HG03175 (cell line): ENCODE results near the gene RNF149.
"Not testable (repeated sequence)": the region's sequence is repeated elsewhere in the genome, so short reads cannot be mapped to it uniquely, and the experiment has no call there.

Experiments used
- ATAC-seq: cut with Tn5 transposase; IDR thresholded peaks from one replicate; pipeline ENCODE4 v1.9.1; 2021; ENCODE audit warnings: mild to moderate bottlenecking, moderate library complexity; ENCODE audit not compliant: unreplicated experiment

RNF149 gene

DNA sequence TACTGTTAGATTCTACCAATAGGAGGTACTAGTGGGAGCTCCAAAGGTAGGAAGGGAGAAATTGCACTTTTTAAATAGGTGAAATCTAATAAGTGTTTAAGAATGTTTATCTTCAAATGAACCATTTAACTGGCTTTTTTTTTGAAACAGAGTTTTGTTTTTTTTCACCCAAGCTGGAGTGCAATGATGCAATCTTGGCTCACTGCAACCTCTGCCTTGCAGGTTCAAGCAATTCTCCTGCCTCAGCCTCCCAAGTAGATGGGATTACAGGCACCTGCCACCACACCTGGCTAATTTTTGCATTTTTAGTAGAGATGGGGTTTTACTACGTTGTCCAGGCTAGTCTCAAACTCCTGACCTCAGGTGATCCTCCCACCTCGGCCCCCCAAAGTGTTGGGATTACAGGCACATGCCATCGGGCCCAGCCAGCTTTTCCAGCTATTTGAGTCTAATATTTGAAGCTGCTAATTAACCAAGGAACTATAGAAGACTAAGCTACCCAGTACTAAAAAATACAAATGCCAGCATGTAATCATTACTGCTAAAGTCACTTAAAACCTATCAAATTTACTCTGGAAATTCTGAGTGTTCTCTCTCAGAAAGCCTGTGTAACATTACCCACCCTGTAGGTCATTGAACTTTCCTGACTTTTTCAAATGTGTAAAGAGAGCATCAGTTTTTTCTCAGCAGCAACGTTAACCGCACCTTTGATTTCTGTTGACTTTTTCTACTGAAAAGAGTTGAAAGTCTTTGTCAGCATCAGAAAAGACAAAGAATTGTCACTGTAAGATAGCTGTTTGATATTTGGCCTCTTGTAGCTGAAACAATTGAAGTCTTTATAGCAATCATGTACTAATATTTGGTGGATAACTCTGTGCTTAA lies 24.6 kb upstream of the RNF149 start:
- ATAC-seq: no peak

DNA sequence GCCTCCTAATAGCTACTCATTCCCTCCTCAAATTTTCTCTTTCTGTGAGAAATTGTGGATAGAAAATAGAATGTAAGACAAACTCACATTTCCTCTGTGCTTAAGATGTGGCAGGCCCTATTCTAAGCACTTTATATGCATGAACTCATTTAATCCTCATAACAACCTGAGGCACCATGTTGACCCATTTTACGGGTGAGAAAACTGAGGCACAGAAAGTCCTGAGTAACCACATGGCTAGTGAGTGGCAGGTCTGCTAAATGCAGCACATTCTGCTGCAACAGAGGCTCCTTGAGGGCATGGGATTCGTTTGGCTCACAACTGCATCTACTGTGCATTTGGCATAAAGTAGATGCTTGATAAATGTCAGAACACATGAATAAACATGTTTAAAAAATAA lies 22.7 kb upstream of the RNF149 start:
- ATAC-seq: no peak

DNA sequence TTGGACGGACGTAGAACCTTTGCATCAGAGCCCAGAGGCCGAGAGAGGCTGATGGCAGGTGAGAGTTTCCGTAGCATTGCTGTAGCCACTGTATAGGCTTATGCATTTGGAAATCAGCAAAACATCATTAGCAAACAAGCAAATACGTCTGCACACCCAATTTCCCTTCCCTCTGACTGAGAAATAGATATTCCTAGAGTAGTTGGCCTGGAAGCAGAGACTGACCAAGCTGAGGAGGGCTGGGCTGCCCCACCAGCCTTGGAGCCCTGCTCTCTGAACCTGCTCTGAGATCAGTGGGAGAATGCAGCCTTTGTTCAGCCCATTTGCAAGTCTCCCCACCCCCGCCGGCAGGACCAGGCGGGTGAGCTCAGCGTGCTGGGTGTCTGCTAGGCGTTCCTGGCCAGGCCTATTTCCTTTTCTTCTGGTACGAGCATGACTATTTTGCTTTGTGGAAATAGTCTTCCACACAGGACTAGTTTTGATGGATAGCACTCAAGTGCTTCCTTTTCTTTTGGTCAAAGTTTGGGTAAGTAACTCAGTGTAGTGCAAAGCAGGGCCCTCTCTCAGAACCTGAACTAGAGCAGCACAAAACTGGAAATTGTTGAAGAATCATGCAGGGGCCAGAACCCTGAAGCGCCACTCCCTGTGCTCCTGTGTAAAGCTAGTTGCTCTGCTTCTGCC lies 21.9 kb upstream of the RNF149 start:
- no peak for ATAC-seq

DNA sequence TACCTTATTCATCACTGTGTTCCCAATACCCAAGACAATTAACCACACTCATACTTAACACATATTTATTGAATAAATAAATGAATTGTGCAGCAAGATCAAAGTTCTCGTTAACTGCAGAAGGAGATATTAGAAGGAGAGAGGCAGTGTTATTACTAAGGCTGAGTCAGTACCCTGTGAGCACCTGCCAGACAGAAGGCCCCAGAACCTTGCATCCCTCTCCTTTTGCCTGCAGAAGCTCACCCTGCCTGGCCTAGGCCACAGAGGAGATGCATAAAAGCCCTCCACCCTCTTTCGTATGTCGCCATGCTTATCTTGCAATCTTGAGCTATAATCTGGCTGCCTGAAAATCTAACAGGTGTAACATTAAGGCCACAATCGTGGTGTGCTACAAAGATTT lies 20.5 kb upstream of the RNF149 start:
- ATAC-seq: no peak

- ATAC-seq: no peak
These were observed 20.0 kb upstream of the RNF149 start for GRCh38 chr2:101328474-101329007.

GRCh38 chr2:101327863-101328394 lies 19.4 kb upstream of the RNF149 start:
- no peak for ATAC-seq

DNA sequence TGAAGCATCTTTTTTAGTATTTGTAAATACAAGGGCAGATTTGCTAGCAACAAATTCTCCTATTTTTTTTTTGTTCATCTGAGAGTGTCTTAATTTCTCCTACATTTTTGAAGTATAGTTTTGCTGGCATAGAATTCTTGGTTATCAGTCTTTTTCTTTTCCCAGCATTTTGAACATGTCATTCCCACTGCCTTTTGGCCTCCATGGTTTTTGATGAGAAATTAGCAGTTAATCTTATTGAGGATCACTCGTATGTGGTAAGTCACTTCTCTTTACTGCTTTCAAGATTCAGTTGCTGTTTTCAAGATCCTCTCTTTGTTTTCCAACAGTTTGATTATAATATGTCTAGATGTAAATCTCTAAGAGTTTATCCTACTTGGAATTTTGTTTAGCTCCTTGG lies 16.9 kb upstream of the RNF149 start:
- no peak for ATAC-seq

GRCh38 chr2:101316568-101316967 lies 8.1 kb upstream of the RNF149 start:
- ATAC-seq: not testable (repeated sequence)

- no peak for ATAC-seq
These were observed 3.2 kb upstream of the RNF149 start for GRCh38 chr2:101311696-101312017.

GRCh38 chr2:101310834-101311695 lies 2.6 kb upstream of the RNF149 start:
- ATAC-seq: no peak

DNA sequence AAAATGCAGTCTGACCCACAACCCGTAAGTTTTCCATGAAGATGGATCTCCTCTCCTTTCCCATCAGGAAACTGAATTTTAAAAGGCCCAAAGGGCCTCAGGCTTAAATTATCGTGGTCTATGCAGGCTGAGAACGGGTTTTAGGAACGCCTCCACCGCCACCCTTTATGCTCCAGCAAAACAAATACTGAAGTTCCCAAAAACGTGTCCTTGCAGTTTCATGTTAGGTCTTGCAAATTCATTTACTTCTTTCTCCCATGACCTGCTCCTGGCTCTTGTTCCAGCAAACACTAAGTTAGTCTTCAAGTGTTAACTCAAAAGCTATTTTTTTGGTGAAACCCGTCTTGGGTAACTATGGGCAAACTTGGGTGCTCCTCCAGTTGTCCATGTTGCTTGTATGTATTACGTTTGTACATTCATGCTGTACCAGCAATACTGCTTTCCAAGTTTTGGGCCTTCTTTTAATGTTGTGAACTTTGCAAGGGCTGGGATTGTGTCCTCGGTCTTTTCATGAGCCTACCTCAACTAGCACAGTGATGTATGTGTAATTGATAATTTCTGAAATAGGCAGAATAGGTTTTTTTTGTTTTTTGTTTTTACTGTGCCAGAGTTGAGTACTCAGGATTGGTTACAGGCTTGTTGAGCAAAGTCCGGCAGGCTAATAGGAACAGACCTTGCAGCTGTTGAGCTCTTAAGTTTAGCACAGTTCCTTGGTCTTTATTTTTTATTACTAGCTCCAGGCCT lies 1.8 kb upstream of the RNF149 start:
- ATAC-seq: no peak

GRCh38 chr2:101307950-101308431 lies 510 bp downstream of the RNF149 start:
- peak; percentile 24 for ATAC-seq

- ATAC-seq: no peak
These were observed 998 bp downstream of the RNF149 start for GRCh38 chr2:101307503-101307902.

GRCh38 chr2:101306410-101306809 lies 2.1 kb downstream of the RNF149 start:
- peak; percentile 1 for ATAC-seq

DNA sequence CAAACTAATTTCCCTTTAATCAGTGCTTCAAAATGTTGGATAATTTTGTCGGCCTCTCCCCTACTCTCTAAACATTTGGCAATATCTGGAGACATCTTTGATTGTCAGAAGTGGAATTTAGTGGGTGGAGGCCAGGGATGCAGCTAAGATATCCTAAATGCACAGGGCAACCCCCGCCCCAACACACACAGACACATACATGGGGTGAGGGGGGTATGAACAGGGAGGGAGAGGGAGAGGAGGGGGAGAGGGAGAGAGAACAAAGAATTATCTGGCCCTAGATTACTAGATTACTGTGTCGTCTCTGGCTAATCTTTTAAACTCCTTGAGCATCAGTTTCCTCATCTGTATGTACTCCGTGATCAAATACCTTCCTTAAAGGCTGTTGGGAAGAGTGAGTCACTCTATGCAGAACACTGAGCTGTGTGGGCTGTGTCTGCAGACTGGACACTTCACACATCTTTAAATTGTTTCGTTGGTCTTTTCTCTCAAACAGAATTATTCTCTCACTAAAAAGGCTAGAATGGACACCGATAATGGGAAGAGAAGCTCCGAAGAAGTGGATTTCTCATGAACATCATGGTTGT lies 2.9 kb downstream of the RNF149 start:
- no peak for ATAC-seq

- ATAC-seq: no peak
These were observed 3.5 kb downstream of the RNF149 start for GRCh38 chr2:101305035-101305434.

GRCh38 chr2:101303688-101304087 lies 4.8 kb downstream of the RNF149 start:
- no peak for ATAC-seq

DNA sequence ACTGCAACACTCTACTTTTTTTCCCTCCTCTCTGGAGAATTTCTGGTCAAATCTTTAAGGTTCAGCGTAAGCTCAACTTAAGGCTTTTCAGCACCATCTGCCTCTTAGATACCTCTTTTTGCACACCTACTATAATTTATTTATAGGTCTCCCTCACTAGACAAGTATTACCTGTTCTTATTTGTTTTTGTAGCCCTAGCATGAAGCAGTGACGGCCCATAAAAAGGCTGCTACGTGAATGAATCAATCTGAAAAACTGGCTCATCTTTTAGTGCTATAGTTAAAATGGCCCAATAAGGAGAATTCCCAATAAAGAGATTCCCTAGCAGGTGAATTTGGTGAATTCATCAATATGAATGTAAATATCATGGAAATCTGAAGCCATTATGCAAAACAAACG lies 6.5 kb downstream of the RNF149 start:
- ATAC-seq: no peak

DNA sequence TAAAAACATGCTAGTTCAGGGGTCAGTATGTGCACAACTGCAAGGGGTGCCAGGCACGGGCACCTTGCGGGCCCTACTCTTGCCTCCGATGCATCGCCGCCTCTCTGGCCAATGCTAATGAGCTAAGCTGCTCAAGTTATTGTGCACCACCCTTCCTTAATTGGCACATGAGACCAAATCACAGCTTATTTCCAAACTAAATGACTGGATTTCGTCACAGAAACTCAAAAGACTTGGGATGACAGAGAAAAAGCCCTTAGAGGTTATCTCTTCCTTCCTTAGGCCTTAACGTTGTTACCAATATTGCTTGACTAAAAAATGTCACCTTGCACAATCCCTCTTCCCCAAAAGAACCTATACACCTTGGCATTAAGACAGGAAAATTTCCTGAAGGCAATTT lies 7.7 kb downstream of the RNF149 start:
- no peak for ATAC-seq

DNA sequence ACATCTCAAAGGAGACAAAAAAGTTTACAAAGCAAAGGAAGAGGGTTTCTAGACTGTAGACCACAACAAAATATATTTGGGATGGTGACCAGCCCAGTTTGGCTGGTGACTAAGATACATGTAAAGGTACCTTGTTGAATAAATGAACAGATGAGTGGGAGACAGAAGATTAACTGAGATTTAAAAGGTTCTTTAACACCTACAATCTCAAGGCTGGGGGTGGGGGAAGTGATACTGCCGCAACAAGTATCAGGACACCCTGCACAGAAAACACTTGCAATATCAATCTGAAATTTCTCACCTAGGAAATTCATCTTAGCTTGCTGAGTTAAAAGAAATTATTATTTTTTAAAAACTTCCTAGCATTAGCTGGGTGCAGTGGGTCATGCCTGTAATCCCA lies 8.3 kb downstream of the RNF149 start:
- peak; percentile 55 for ATAC-seq
